K562 (cell line): ENCODE data around the gene WDHD1. TPM values are rescaled to one million over a fixed set of nuclear protein-coding genes. Genes with fewer than 3 reads are reported as not detected.
A peak's percentile ranks its signal among the peaks of the same experiment; 100 is the strongest.
"Not testable (repeated sequence)": the region's sequence is repeated elsewhere in the genome, so short reads cannot be mapped to it uniquely, and the experiment has no call there.

Experiments
- ATAC-seq: fragments of 200-7000 bp; cut with Tn5 transposase; 3 replicates; pipeline ENCODE4 v1.9.1; 2020; ENCODE audit warnings: moderate library complexity
- BruUV-seq: library from RNA; stranded (reverse); fragments of 400-500 nt; replicated peaks from 2 replicates; lab custom pipeline; 2021; lab: Mats Ljungman, UMichigan
- CTCF ChIA-PET: fragments of 300-600 bp; formaldehyde crosslinking; extraction: SDS; loops from one replicate; lab custom pipeline; 2021; ENCODE audit warnings: low intra/inter-chr PET ratio; lab: Yijun Ruan, JAX
- POLR2A ChIA-PET: fragments of 300-600, 350-650 bp; sonication (Branson Sonifier 250); formaldehyde crosslinking; extraction: SDS; loops from one replicate; lab custom pipeline; 2021; ENCODE audit warnings: antibody characterized with exemption, inconsistent platforms; lab: Yijun Ruan, JAX
- DNase-seq, 4 experiments: peaks; one replicate each; pipeline versions ENCODE4 v3.0.0 to v3.0.0-alpha.2; 2011 to 2018; ENCODE audit warnings: low spot score in 3 of 4, mixed read lengths in 3 of 4; ENCODE audit errors: extremely low read depth in 1 of 4
- FAIRE-seq: peaks from 2 replicates; lab custom pipeline; 2011; peaks lifted over from hg19 to GRCh38; lab: Jason Lieb, UNC
- H2AFZ ChIP-seq: 2 replicates; pipeline ENCODE4 v1.6.0; 2011; ENCODE audit warnings: low read depth, low read length, control low read depth, inconsistent platforms
- H3K27ac ChIP-seq: fragments of 200-600 bp; 3 replicates; pipeline ENCODE4 v1.8.0; 2011; ENCODE audit warnings: low read depth, mild to moderate bottlenecking, control low read depth, inconsistent platforms, low read length, moderate library complexity, mixed read lengths; ENCODE audit errors: extremely low read depth
- H3K27me3 ChIP-seq, 2 experiments: fragments of 300-600 bp in 1 of 2; 2 replicates in 1 of 2; 3 replicates in 1 of 2; pipeline versions ENCODE4 v1.6.0 to v1.8.0; 2011; ENCODE audit warnings: inconsistent platforms in 2 of 2, low read length in 2 of 2, mild to moderate bottlenecking in 1 of 2, mixed read lengths in 1 of 2, moderate library complexity in 1 of 2; ENCODE audit not compliant: control insufficient read depth in 2 of 2, insufficient read depth in 2 of 2
- H3K36me3 ChIP-seq: fragments of 300-600 bp; 3 replicates; pipeline ENCODE4 v1.8.0; 2011; ENCODE audit warnings: mild to moderate bottlenecking, low read length, inconsistent platforms; ENCODE audit not compliant: control insufficient read depth, insufficient read depth
- H3K4me1 ChIP-seq, 2 experiments: fragments of 200-600 bp in 1 of 2; replicated peaks in 1 of 2; 2 replicates in 1 of 2; 3 replicates in 1 of 2; pipeline versions ENCODE4 v1.5.1 to v1.8.0; 2011; ENCODE audit warnings: inconsistent platforms in 2 of 2, low read length in 2 of 2, mild to moderate bottlenecking in 1 of 2, mixed read lengths in 1 of 2, moderate library complexity in 1 of 2; ENCODE audit not compliant: control insufficient read depth in 2 of 2, insufficient read depth in 2 of 2
- H3K4me2 ChIP-seq: 2 replicates; pipeline ENCODE4 v1.6.1; 2011; ENCODE audit warnings: low read length, control low read depth, inconsistent platforms, mixed read lengths; ENCODE audit not compliant: insufficient read depth
- H3K4me3 ChIP-seq: fragments of 200-600 bp; sonication (generic), shearing (Covaris generic); 2 replicates; pipeline ENCODE4 v1.5.1; 2016; ENCODE audit warnings: control low read depth, inconsistent platforms
- H3K79me2 ChIP-seq: fragments of 200-600 bp; 3 replicates; pipeline ENCODE4 v1.8.0; 2011; ENCODE audit warnings: low read length, inconsistent platforms; ENCODE audit not compliant: control insufficient read depth, insufficient read depth
- H3K9ac ChIP-seq, 2 experiments: 2 replicates each; pipeline versions ENCODE4 v1.6.0 to v1.6.1; 2011; ENCODE audit warnings: low read depth in 2 of 2, low read length in 2 of 2, control low read depth in 1 of 2, inconsistent platforms in 1 of 2, mild to moderate bottlenecking in 1 of 2, mixed read lengths in 1 of 2; ENCODE audit not compliant: insufficient read depth in 1 of 2
- H3K9me1 ChIP-seq: one replicate; pipeline ENCODE4 v1.6.0; 2011; ENCODE audit warnings: inconsistent platforms, mild to moderate bottlenecking, low read length, moderate library complexity; ENCODE audit not compliant: control insufficient read depth, insufficient read depth
- H3K9me3 ChIP-seq: replicated peaks from 2 replicates; pipeline ENCODE4 v1.5.1; 2011; ENCODE audit warnings: low read depth, low read length, inconsistent platforms; ENCODE audit not compliant: control insufficient read depth, insufficient read depth
- H4K20me1 ChIP-seq: replicated peaks from 2 replicates; pipeline ENCODE4 v1.6.1; 2011; ENCODE audit warnings: low read length, inconsistent platforms, mixed read lengths; ENCODE audit not compliant: control insufficient read depth, insufficient read depth
- POLR2AphosphoS5 ChIP-seq: IDR thresholded peaks from 2 replicates; pipeline ENCODE4 v1.6.1; 2011; ENCODE audit warnings: mild to moderate bottlenecking, low read depth, low read length, moderate library complexity; ENCODE audit not compliant: control insufficient read depth, insufficient read depth
- TCF15 ChIP-seq: fragments of 250-450 bp; sonication (Bioruptor Pico); IDR thresholded peaks from 2 replicates; pipeline ENCODE4 v1.8.0; 2022; ENCODE audit warnings: moderate library complexity, mild to moderate bottlenecking, inconsistent platforms
- WGBS: fragments of 100-300 bp; shearing (Covaris generic); methylation state at CpG from one replicate; pipeline ENCODE4 v1.1.6; 2016; ENCODE audit warnings: low coverage, mixed read lengths; ENCODE audit not compliant: insufficient coverage; ENCODE audit errors: missing lambda C conversion rate; 5-methylcytosine and 5-hydroxymethylcytosine counted together
- in situ Hi-C: fragments of 300-500 bp; cut with MboI; formaldehyde crosslinking; loops from 4 replicates; pipeline ENCODE4 v1.15.0; 2018; ENCODE audit warnings: inconsistent platforms, mixed read lengths
- intact Hi-C: fragments of 100-400 bp; cut with micrococcal nuclease; formaldehyde crosslinking; loops from 2 replicates; pipeline ENCODE4 v1.14.2; 2022
- polyA plus RNA-seq, 8 experiments: library from polyadenylated mRNA; depleted of rRNA in 4 of 8; stranded (reverse) in 5 of 8; unstranded in 3 of 8; fragments of >200 nt; fragmentation: Nextera tagmentation in 2 of 8; fragmentation: Illumina TruSeq in 1 of 8; extraction: Ambion mirVana in 2 of 8; extraction: Trizol in 1 of 8; gene quantifications; 2 replicates each; pipeline versions ENCODE4 v1.2.1 to v1.2.3, GENCODE V29; 2011 to 2014; ENCODE audit warnings: inconsistent platforms in 1 of 8, missing spikeins in 1 of 8
- total RNA-seq, 7 experiments: library from RNA; depleted of rRNA in 6 of 7; stranded (reverse); fragments of >200 nt in 6 of 7; fragmentation: Illumina TruSeq in 2 of 7; extraction: Trizol in 2 of 7; gene quantifications; 2 replicates each; pipeline versions ENCODE4 v1.2.1 to v1.2.3, GENCODE V29; 2011 to 2021; ENCODE audit warnings: low replicate concordance in 1 of 7

WDHD1 gene
- total and polyA plus RNA-seq, 9 of the 15 experiments (the other 6 are each of a cell fraction or from before 2014, with no cell fraction given): 11.7 to 39.1 (median 30.0) TPM

GRCh38 chr14:55065411-55065810 is 38.5 kb upstream of the WDHD1 start:
- ChIA-PET POLR2A (interaction anchor here (0.7 to 4.1 kb wide), 5 partner anchors 10 to 299 kb away, joined by 3 to 22 read pairs (median 3); partner anchors contain the start of gene MAPK1IP1L), CTCF (no interaction called here)
- H3K9me3 ChIP-seq: no peaks in the 10 kb centered on the region
- no peaks in the 10 kb centered on the region for H3K9me1 ChIP-seq
- H3K27ac ChIP-seq: no peak overlapping the region
- no peak for ATAC-seq
- DNase-seq: no peak
- H2AFZ ChIP-seq: no peak overlapping the region
- H3K79me2 ChIP-seq: peaks cover 15% of the 10 kb centered on the region
- no TSS peak for BruUV-seq
- H3K9ac ChIP-seq: no peak overlapping the region
- H3K27me3 ChIP-seq: no peaks in the 10 kb centered on the region
- H3K4me1 ChIP-seq: peaks cover 0 to 3% of the 10 kb centered on the region in 2 experiments; a peak in 1 of 5 replicates
- in situ Hi-C loops: no loop called here
- intact Hi-C loops: no loop called here
- no peak for FAIRE-seq
- peak; percentile 25; the same call in 1 of the 2 replicates for TF ChIP-seq POLR2AphosphoS5
- TF ChIP-seq TCF15 (CRISPR knock-in tag): no peak
- TF ChIP-seq, all 486 proteins: peak for 1
- no peak overlapping the region for H3K4me3 ChIP-seq
- 73% methylated on average over 2 of the region's 2 CpGs for WGBS
- H4K20me1 ChIP-seq: no peaks in the 10 kb centered on the region
- no peak overlapping the region for H3K4me2 ChIP-seq
- peaks cover 54% of the 10 kb centered on the region for H3K36me3 ChIP-seq

GRCh38 chr14:55064896-55065295 is 38.0 kb upstream of the WDHD1 start:
- 92% methylated on average over 2 of the region's 2 CpGs for WGBS
- H3K4me2 ChIP-seq, H3K9me1 ChIP-seq, ATAC-seq, H3K9ac ChIP-seq, H4K20me1 ChIP-seq, DNase-seq, H3K9me3 ChIP-seq, intact Hi-C loops, H3K4me3 ChIP-seq, H3K27me3 ChIP-seq, in situ Hi-C loops, H2AFZ ChIP-seq, CTCF ChIA-PET, H3K4me1 ChIP-seq, H3K27ac ChIP-seq: not testable (repeated sequence)
- peaks cover 54% of the 10 kb centered on the region for H3K36me3 ChIP-seq
- peak; percentile 11 for FAIRE-seq
- peaks cover 17% of the 10 kb centered on the region for H3K79me2 ChIP-seq
- POLR2A ChIA-PET: interaction anchor here (2.2 to 4.1 kb wide), 2 partner anchors 10 to 13 kb away, joined by 9 to 22 read pairs; partner anchors contain the start of gene MAPK1IP1L
- BruUV-seq: TSS peak; percentile 22
